H1 (cell line): ENCODE results near the gene NGEF. TPM values are rescaled to one million over a fixed set of nuclear protein-coding genes. Genes with fewer than 3 reads are reported as not detected.

Experiments used
- ASH2L ChIP-seq: fragments of 200-600, 300-600 bp; sonication (generic); IDR thresholded peaks from one replicate; pipeline ENCODE4 v1.7.1; 2017; ENCODE audit warnings: low read length
- EP300 ChIP-seq, 2 experiments: IDR thresholded peaks; 1 replicate in 1 of 2; 2 replicates in 1 of 2; pipeline ENCODE4 v1.6.1; 2011 to 2012; ENCODE audit warnings: low read depth in 2 of 2, low read length in 2 of 2, mild to moderate bottlenecking in 2 of 2, borderline replicate concordance in 1 of 2, inconsistent platforms in 1 of 2, moderate library complexity in 1 of 2
- NRF1 ChIP-seq: IDR thresholded peaks from 2 replicates; pipeline ENCODE4 v1.6.1; 2011; ENCODE audit warnings: mild to moderate bottlenecking, low read depth, low read length, improper control_type of control experiment
- SIN3A ChIP-seq, 2 experiments: IDR thresholded peaks in 1 of 2; conservative IDR thresholded peaks in 1 of 2; 2 replicates each; pipeline ENCODE4 v1.6.1; 2011 to 2012; ENCODE audit warnings: low read length in 2 of 2, improper control_type of control experiment in 1 of 2, low read depth in 1 of 2, mild to moderate bottlenecking in 1 of 2
- SP2 ChIP-seq: IDR thresholded peaks from 2 replicates; pipeline ENCODE4 v1.6.1; 2012; ENCODE audit warnings: mild to moderate bottlenecking, low read length, inconsistent platforms
- SP4 ChIP-seq: IDR thresholded peaks from 2 replicates; pipeline ENCODE4 v1.6.1; 2012; ENCODE audit warnings: low read length, inconsistent platforms
- TCF12 ChIP-seq: IDR thresholded peaks from 2 replicates; pipeline ENCODE4 v1.6.1; 2011; ENCODE audit warnings: low read depth, mild to moderate bottlenecking, low read length
- ZNF274 ChIP-seq: IDR thresholded peaks from 2 replicates; pipeline ENCODE4 v1.7.0; 2012; ENCODE audit warnings: low read length, borderline replicate concordance; ENCODE audit errors: extremely low read depth
- polyA plus RNA-seq, 7 experiments: library from polyadenylated mRNA; depleted of rRNA in 3 of 7; stranded (reverse) in 5 of 7; unstranded in 2 of 7; fragments of >200 nt in 5 of 7; fragments of 200-250 nt in 2 of 7; gene quantifications; 1 replicate in 5 of 7; 2 replicates in 1 of 7; 4 replicates in 1 of 7; pipeline versions ENCODE4 v1.2.1 to v1.2.3, GENCODE V29; 2011 to 2013; ENCODE audit warnings: missing spikeins in 2 of 7, mixed read lengths in 2 of 7
- total RNA-seq: library from RNA; stranded (reverse); fragmentation: NEBNext Ultra II Directional; extraction: Animal tissue kit (Norgen Biotek cat#: 25700); gene quantifications from 2 replicates; pipeline ENCODE4 v1.2.1, GENCODE V29; 2021
- TF ChIP-seq, protein P1 (sequence below): IDR thresholded peaks from 2 replicates; pipeline ENCODE4 v1.6.1; 2012; ENCODE audit warnings: low read length, inconsistent platforms

NGEF gene
- total and polyA plus RNA-seq, 2 of the 8 experiments (the other 6 are each of a cell fraction or from before 2014, with no cell fraction given): 2.7 to 3.2 TPM

DNA sequence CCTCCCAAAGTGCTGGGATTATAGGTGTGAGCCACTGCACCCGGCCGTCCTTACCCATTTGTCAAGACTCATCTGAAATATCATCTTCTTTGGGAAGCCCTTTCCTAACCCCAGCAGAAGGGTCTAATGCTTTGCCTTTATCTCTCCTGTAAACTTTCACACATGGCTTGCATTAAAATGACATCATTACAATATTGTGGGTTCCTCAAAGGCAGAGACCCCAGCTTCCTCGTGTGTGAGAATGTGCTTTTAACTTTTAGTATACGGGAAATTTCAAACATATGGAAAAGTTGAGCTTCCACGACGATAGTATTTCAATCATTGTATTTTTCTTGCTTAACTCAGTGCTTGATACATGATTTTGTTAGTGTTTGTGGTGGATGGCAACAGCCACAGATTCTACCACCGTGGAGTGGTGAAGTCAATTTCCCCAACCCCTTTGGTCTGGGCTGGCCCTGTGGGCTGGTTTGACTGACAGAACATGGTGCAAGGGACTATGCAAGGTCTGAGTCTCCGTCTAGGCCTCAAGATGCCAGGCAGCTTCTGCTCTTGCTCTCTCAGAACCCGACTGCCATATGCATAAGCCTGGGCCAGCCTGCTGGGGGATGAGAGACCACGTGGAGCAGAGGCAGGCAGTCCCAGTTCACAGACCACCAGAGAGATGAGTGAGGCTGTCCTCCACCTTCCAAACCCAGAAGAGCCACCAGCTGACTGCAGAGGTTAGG lies 39.9 kb downstream of the NGEF start (continued):
- TF ChIP-seq, protein P1, sequence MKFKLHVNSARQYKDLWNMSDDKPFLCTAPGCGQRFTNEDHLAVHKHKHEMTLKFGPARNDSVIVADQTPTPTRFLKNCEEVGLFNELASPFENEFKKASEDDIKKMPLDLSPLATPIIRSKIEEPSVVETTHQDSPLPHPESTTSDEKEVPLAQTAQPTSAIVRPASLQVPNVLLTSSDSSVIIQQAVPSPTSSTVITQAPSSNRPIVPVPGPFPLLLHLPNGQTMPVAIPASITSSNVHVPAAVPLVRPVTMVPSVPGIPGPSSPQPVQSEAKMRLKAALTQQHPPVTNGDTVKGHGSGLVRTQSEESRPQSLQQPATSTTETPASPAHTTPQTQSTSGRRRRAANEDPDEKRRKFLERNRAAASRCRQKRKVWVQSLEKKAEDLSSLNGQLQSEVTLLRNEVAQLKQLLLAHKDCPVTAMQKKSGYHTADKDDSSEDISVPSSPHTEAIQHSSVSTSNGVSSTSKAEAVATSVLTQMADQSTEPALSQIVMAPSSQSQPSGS: no peak
- TF ChIP-seq NRF1 (no peak), ZNF274 (no peak), TCF12 (no peak), SP2 (no peak), SIN3A (conservative IDR thresholded peaks at IDR 0.05 in 1 of 2, IDR thresholded peaks at IDR 0.05 in 1 of 2; ENCODE audit: low read depth in 1 of 2, low read length in 2 of 2) (no peak), EP300 (IDR thresholded peaks at IDR 0.05; ENCODE audit: borderline replicate concordance in 1 of 2, low read depth in 2 of 2, low read length in 2 of 2) (no peak), SP4 (no peak), ASH2L (no peak)
- TF ChIP-seq, all 59 proteins: peak for 0
